Activated CD8-positive, alpha-beta memory T cell treated with anti-CD3 and anti-CD28 coated beads, Interleukin-2, amount 50 U/mL, for 24 hours (primary cell): ENCODE measurements around the gene RHBDL2.
"Not testable (repeated sequence)": the region's sequence is repeated elsewhere in the genome, so short reads cannot be mapped to it uniquely, and the experiment has no call there.

Experiments
- DNase-seq: peaks from one replicate; pipeline ENCODE4 v3.0.0-alpha.2; 2020; ENCODE audit errors: extremely low read depth

The RHBDL2 gene

GRCh38 chr1:38941527-38942019 is at the start of gene RHBDL2:
Gene RHBDL2, minus strand, starts transcription at chr1:38941830. Its CDS starts 22,618 bp downstream, at chr1:38919212.
- no peak for DNase-seq

GRCh38 chr1:38990738-38991637 is 49.4 kb upstream of the RHBDL2 start, which contains the start of gene AKIRIN1:
Gene AKIRIN1, plus strand, starts transcription at chr1:38991276. Its CDS starts 105 bp downstream, at chr1:38991381.
- peak; percentile 89 for DNase-seq

GRCh38 chr1:38990386-38990737 is 48.7 kb upstream of the RHBDL2 start:
- no peak for DNase-seq

- DNase-seq, result no peak
Observed at GRCh38 chr1:38989979-38990378, 48.3 kb upstream of the RHBDL2 start.

- DNase-seq, result not testable (repeated sequence)
Observed at GRCh38 chr1:38979380-38979779, 37.8 kb upstream of the RHBDL2 start.

- DNase-seq, result not testable (repeated sequence)
Observed at GRCh38 chr1:38978245-38978542, 36.6 kb upstream of the RHBDL2 start.

- DNase-seq, result peak; percentile 7
Observed at GRCh38 chr1:38977399-38978244, 36.0 kb upstream of the RHBDL2 start.

- no peak for DNase-seq
Observed at GRCh38 chr1:38973659-38974437, 32.2 kb upstream of the RHBDL2 start.

- not testable (repeated sequence) for DNase-seq
Observed at GRCh38 chr1:38973145-38973544, 31.5 kb upstream of the RHBDL2 start.

- no peak for DNase-seq
Observed at GRCh38 chr1:38964140-38964548, 22.5 kb upstream of the RHBDL2 start.

- DNase-seq, result no peak
Observed at GRCh38 chr1:38962560-38962959, 20.9 kb upstream of the RHBDL2 start.

GRCh38 chr1:38962113-38962512 is 20.5 kb upstream of the RHBDL2 start:
- no peak for DNase-seq

GRCh38 chr1:38958967-38959366 is 17.3 kb upstream of the RHBDL2 start:
- no peak for DNase-seq

- no peak for DNase-seq
Observed at GRCh38 chr1:38953433-38953860, 11.8 kb upstream of the RHBDL2 start.

- DNase-seq, result no peak
Observed at GRCh38 chr1:38950553-38950952, 8.9 kb upstream of the RHBDL2 start.

GRCh38 chr1:38944547-38944946 is 2.9 kb upstream of the RHBDL2 start:
- no peak for DNase-seq

GRCh38 chr1:38942664-38943428 is 1.2 kb upstream of the RHBDL2 start:
- no peak for DNase-seq

- DNase-seq, result no peak
Observed at GRCh38 chr1:38941093-38941492, 537 bp downstream of the RHBDL2 start.

GRCh38 chr1:38940339-38941047 is 1.1 kb downstream of the RHBDL2 start:
- DNase-seq, result no peak

GRCh38 chr1:38938722-38939260 is 2.8 kb downstream of the RHBDL2 start:
- DNase-seq, result no peak
